H1 (cell line): ENCODE data around the gene CACNG3.

Source experiments
- SUZ12 ChIP-seq: fragments of 200-600 bp; sonication (generic); IDR thresholded peaks from 2 replicates; pipeline ENCODE4 v1.6.1; 2012; ENCODE audit warnings: mild to moderate bottlenecking, inconsistent platforms, low read length, moderate library complexity, mixed read lengths
- TAF1 ChIP-seq: IDR thresholded peaks from 2 replicates; pipeline ENCODE4 v1.6.1; 2011; ENCODE audit warnings: mild to moderate bottlenecking, low read depth, low read length
- ZNF274 ChIP-seq: IDR thresholded peaks from 2 replicates; pipeline ENCODE4 v1.7.0; 2012; ENCODE audit warnings: low read length, borderline replicate concordance; ENCODE audit errors: extremely low read depth

- TF ChIP-seq SUZ12: no peak
- TF ChIP-seq TAF1: no peak
- TF ChIP-seq ZNF274: no peak
Measured at GRCh38 chr16:24228514-24228913, 27.6 kb upstream of the CACNG3 start.
